K562 (cell line): ENCODE data around the gene SLAMF8. TPM values are rescaled to one million over a fixed set of nuclear protein-coding genes. Genes with fewer than 3 reads are reported as not detected.
A peak's percentile ranks its signal among the peaks of the same experiment; 100 is the strongest.

Experiments used
- ATAC-seq: fragments of 200-7000 bp; cut with Tn5 transposase; 3 replicates; pipeline ENCODE4 v1.9.1; 2020; ENCODE audit warnings: moderate library complexity
- BruUV-seq: library from RNA; stranded (reverse); fragments of 400-500 nt; replicated peaks from 2 replicates; lab custom pipeline; 2021; lab: Mats Ljungman, UMichigan
- CTCF ChIA-PET: fragments of 300-600 bp; formaldehyde crosslinking; extraction: SDS; loops from one replicate; lab custom pipeline; 2021; ENCODE audit warnings: low intra/inter-chr PET ratio; lab: Yijun Ruan, JAX
- POLR2A ChIA-PET: fragments of 300-600, 350-650 bp; sonication (Branson Sonifier 250); formaldehyde crosslinking; extraction: SDS; loops from one replicate; lab custom pipeline; 2021; ENCODE audit warnings: antibody characterized with exemption, inconsistent platforms; lab: Yijun Ruan, JAX
- DNase-seq, 4 experiments: peaks; one replicate each; pipeline versions ENCODE4 v3.0.0 to v3.0.0-alpha.2; 2011 to 2018; ENCODE audit warnings: low spot score in 3 of 4, mixed read lengths in 3 of 4; ENCODE audit errors: extremely low read depth in 1 of 4
- FAIRE-seq: peaks from 2 replicates; lab custom pipeline; 2011; peaks lifted over from hg19 to GRCh38; lab: Jason Lieb, UNC
- H2AFZ ChIP-seq: 2 replicates; pipeline ENCODE4 v1.6.0; 2011; ENCODE audit warnings: low read depth, low read length, control low read depth, inconsistent platforms
- H3K27ac ChIP-seq: fragments of 200-600 bp; 3 replicates; pipeline ENCODE4 v1.8.0; 2011; ENCODE audit warnings: low read depth, mild to moderate bottlenecking, control low read depth, inconsistent platforms, low read length, moderate library complexity, mixed read lengths; ENCODE audit errors: extremely low read depth
- H3K27me3 ChIP-seq, 2 experiments: fragments of 300-600 bp in 1 of 2; 2 replicates in 1 of 2; 3 replicates in 1 of 2; pipeline versions ENCODE4 v1.6.0 to v1.8.0; 2011; ENCODE audit warnings: inconsistent platforms in 2 of 2, low read length in 2 of 2, mild to moderate bottlenecking in 1 of 2, mixed read lengths in 1 of 2, moderate library complexity in 1 of 2; ENCODE audit not compliant: control insufficient read depth in 2 of 2, insufficient read depth in 2 of 2
- H3K36me3 ChIP-seq: fragments of 300-600 bp; 3 replicates; pipeline ENCODE4 v1.8.0; 2011; ENCODE audit warnings: mild to moderate bottlenecking, low read length, inconsistent platforms; ENCODE audit not compliant: control insufficient read depth, insufficient read depth
- H3K4me1 ChIP-seq, 2 experiments: fragments of 200-600 bp in 1 of 2; replicated peaks in 1 of 2; 2 replicates in 1 of 2; 3 replicates in 1 of 2; pipeline versions ENCODE4 v1.5.1 to v1.8.0; 2011; ENCODE audit warnings: inconsistent platforms in 2 of 2, low read length in 2 of 2, mild to moderate bottlenecking in 1 of 2, mixed read lengths in 1 of 2, moderate library complexity in 1 of 2; ENCODE audit not compliant: control insufficient read depth in 2 of 2, insufficient read depth in 2 of 2
- H3K4me2 ChIP-seq: 2 replicates; pipeline ENCODE4 v1.6.1; 2011; ENCODE audit warnings: low read length, control low read depth, inconsistent platforms, mixed read lengths; ENCODE audit not compliant: insufficient read depth
- H3K4me3 ChIP-seq: fragments of 200-600 bp; sonication (generic), shearing (Covaris generic); 2 replicates; pipeline ENCODE4 v1.5.1; 2016; ENCODE audit warnings: control low read depth, inconsistent platforms
- H3K79me2 ChIP-seq: fragments of 200-600 bp; 3 replicates; pipeline ENCODE4 v1.8.0; 2011; ENCODE audit warnings: low read length, inconsistent platforms; ENCODE audit not compliant: control insufficient read depth, insufficient read depth
- H3K9ac ChIP-seq, 2 experiments: 2 replicates each; pipeline versions ENCODE4 v1.6.0 to v1.6.1; 2011; ENCODE audit warnings: low read depth in 2 of 2, low read length in 2 of 2, control low read depth in 1 of 2, inconsistent platforms in 1 of 2, mild to moderate bottlenecking in 1 of 2, mixed read lengths in 1 of 2; ENCODE audit not compliant: insufficient read depth in 1 of 2
- H3K9me1 ChIP-seq: one replicate; pipeline ENCODE4 v1.6.0; 2011; ENCODE audit warnings: inconsistent platforms, mild to moderate bottlenecking, low read length, moderate library complexity; ENCODE audit not compliant: control insufficient read depth, insufficient read depth
- H3K9me3 ChIP-seq: replicated peaks from 2 replicates; pipeline ENCODE4 v1.5.1; 2011; ENCODE audit warnings: low read depth, low read length, inconsistent platforms; ENCODE audit not compliant: control insufficient read depth, insufficient read depth
- H4K20me1 ChIP-seq: replicated peaks from 2 replicates; pipeline ENCODE4 v1.6.1; 2011; ENCODE audit warnings: low read length, inconsistent platforms, mixed read lengths; ENCODE audit not compliant: control insufficient read depth, insufficient read depth
- CTCF ChIP-seq, 3 experiments: IDR thresholded peaks in 2 of 3; conservative IDR thresholded peaks in 1 of 3; 2 replicates each; pipeline ENCODE4 v1.5.1; 2011 to 2012; ENCODE audit warnings: low read length in 3 of 3, mild to moderate bottlenecking in 3 of 3, control low read depth in 2 of 3, improper control_type of control experiment in 1 of 3, inconsistent platforms in 1 of 3, low read depth in 1 of 3, mixed read lengths in 1 of 3, moderate library complexity in 1 of 3; ENCODE audit not compliant: insufficient read depth in 2 of 3
- FOXO4 ChIP-seq: fragments of 450-650 bp; formaldehyde crosslinking; IDR thresholded peaks from 2 replicates; pipeline ENCODE4 v1.4.0; 2020; ENCODE audit warnings: mild to moderate bottlenecking, moderate library complexity
- KLF10 ChIP-seq: fragments of 250-450 bp; sonication (Bioruptor Pico); IDR thresholded peaks from 2 replicates; pipeline ENCODE4 v1.6.1; 2021; ENCODE audit warnings: matching md5 sums
- POLR2A ChIP-seq: fragments of 450-650 bp; conservative IDR thresholded peaks from 2 replicates; pipeline ENCODE4 v1.6.1; 2016
- POU5F1 ChIP-seq: fragments of 150-350 bp; IDR thresholded peaks from 2 replicates; pipeline ENCODE4 v1.6.1; 2014; ENCODE audit warnings: borderline replicate concordance, low read length, low read depth, mild to moderate bottlenecking; ENCODE audit not compliant: partially characterized antibody
- SPI1 ChIP-seq: IDR thresholded peaks from 2 replicates; pipeline ENCODE4 v1.6.1; 2011; ENCODE audit warnings: low read depth, low read length, control low read depth, borderline replicate concordance
- SRSF7 ChIP-seq: fragments of 200-400 bp; formaldehyde crosslinking; optimal IDR thresholded peaks from 2 replicates; pipeline ENCODE3; 2017; ENCODE audit warnings: mild to moderate bottlenecking, low read depth, low read length
- ZNF324 ChIP-seq: fragments of 250-450 bp; sonication (Bioruptor Pico); IDR thresholded peaks from 2 replicates; pipeline ENCODE4 v1.4.0; 2020; ENCODE audit warnings: mild to moderate bottlenecking
- ZNF79 ChIP-seq: fragments of 250-450 bp; sonication (Bioruptor Pico); IDR thresholded peaks from 2 replicates; pipeline ENCODE4 v1.4.0; 2020; ENCODE audit warnings: low read depth, mild to moderate bottlenecking, moderate library complexity
- WGBS: fragments of 100-300 bp; shearing (Covaris generic); methylation state at CpG from one replicate; pipeline ENCODE4 v1.1.6; 2016; ENCODE audit warnings: low coverage, mixed read lengths; ENCODE audit not compliant: insufficient coverage; ENCODE audit errors: missing lambda C conversion rate; 5-methylcytosine and 5-hydroxymethylcytosine counted together
- in situ Hi-C: fragments of 300-500 bp; cut with MboI; formaldehyde crosslinking; loops from 4 replicates; pipeline ENCODE4 v1.15.0; 2018; ENCODE audit warnings: inconsistent platforms, mixed read lengths
- intact Hi-C: fragments of 100-400 bp; cut with micrococcal nuclease; formaldehyde crosslinking; loops from 2 replicates; pipeline ENCODE4 v1.14.2; 2022
- polyA plus RNA-seq, 8 experiments: library from polyadenylated mRNA; depleted of rRNA in 4 of 8; stranded (reverse) in 5 of 8; unstranded in 3 of 8; fragments of >200 nt; fragmentation: Nextera tagmentation in 2 of 8; fragmentation: Illumina TruSeq in 1 of 8; extraction: Ambion mirVana in 2 of 8; extraction: Trizol in 1 of 8; gene quantifications; 2 replicates each; pipeline versions ENCODE4 v1.2.1 to v1.2.3, GENCODE V29; 2011 to 2014; ENCODE audit warnings: inconsistent platforms in 1 of 8, missing spikeins in 1 of 8
- total RNA-seq, 7 experiments: library from RNA; depleted of rRNA in 6 of 7; stranded (reverse); fragments of >200 nt in 6 of 7; fragmentation: Illumina TruSeq in 2 of 7; extraction: Trizol in 2 of 7; gene quantifications; 2 replicates each; pipeline versions ENCODE4 v1.2.1 to v1.2.3, GENCODE V29; 2011 to 2021; ENCODE audit warnings: low replicate concordance in 1 of 7

Gene SLAMF8
- total and polyA plus RNA-seq, 9 of the 15 experiments (the other 6 are each of a cell fraction or from before 2014, with no cell fraction given): not detected

GRCh38 chr1:159828581-159829272, 2.1 kb downstream of the SLAMF8 start:
- POLR2A ChIA-PET: interaction anchor here (0.8 to 1.7 kb wide), 2 partner anchors 11 to 13 kb away, joined by 5 read pairs; no protein-coding TSS in a partner anchor
- H3K79me2 ChIP-seq: no peaks in the 10 kb centered on the region
- H3K9me1 ChIP-seq: no peaks in the 10 kb centered on the region
- no peak for ATAC-seq
- TF ChIP-seq KLF10 (no peak), ZNF324 (CRISPR knock-in tag) (no peak), ZNF79 (CRISPR knock-in tag) (no peak), SRSF7 (no peak), POU5F1 (no peak), POLR2A (no peak)
- TF ChIP-seq, all 486 proteins: peak for 0
- no TSS peak for BruUV-seq
- H2AFZ ChIP-seq: no peak overlapping the region
- H3K9me3 ChIP-seq: no peaks in the 10 kb centered on the region
- DNase-seq (no peak), FAIRE-seq (no peak)
- peaks cover 28 to 88% of the 10 kb centered on the region in 2 experiments; a peak in 4 of 5 replicates for H3K27me3 ChIP-seq
- intact Hi-C loops: no loop called here
- H3K4me2 ChIP-seq: no peak overlapping the region
- no peaks in the 10 kb centered on the region for H3K36me3 ChIP-seq
- H3K4me3 ChIP-seq: no peak overlapping the region
- H3K9ac ChIP-seq: no peak overlapping the region
- H3K4me1 ChIP-seq: peaks cover 0 to 5% of the 10 kb centered on the region in 2 experiments; a peak in 2 of 5 replicates
- in situ Hi-C loops: no loop called here
- no peak overlapping the region for H3K27ac ChIP-seq
- CTCF ChIA-PET: no interaction called here
- no peaks in the 10 kb centered on the region for H4K20me1 ChIP-seq
- 13% methylated on average over 11 of the region's 11 CpGs for WGBS

GRCh38 chr1:159829273-159829634, 2.6 kb downstream of the SLAMF8 start:
- POLR2A ChIA-PET: interaction anchor here (0.7 to 1.7 kb wide), 4 partner anchors 10 to 89 kb away, joined by 3 to 5 read pairs (median 4); no protein-coding TSS in a partner anchor
- Histone ChIP-seq H3K4me2 (no peak overlapping the region), H3K9me1 (no peaks in the 10 kb centered on the region), H2AFZ (no peak overlapping the region), H3K79me2 (no peaks in the 10 kb centered on the region), H3K9me3 (no peaks in the 10 kb centered on the region), H3K4me1 (peaks cover 0 to 5% of the 10 kb centered on the region in 2 experiments; a peak in 2 of 5 replicates), H3K36me3 (no peaks in the 10 kb centered on the region), H3K9ac (no peak overlapping the region), H3K4me3 (no peak overlapping the region), H3K27ac (no peak overlapping the region), H3K27me3 (peaks cover 23 to 82% of the 10 kb centered on the region in 2 experiments; a peak in 4 of 5 replicates), H4K20me1 (no peaks in the 10 kb centered on the region)
- BruUV-seq: no TSS peak
- 3% methylated on average over 3 of the region's 3 CpGs for WGBS
- CTCF ChIA-PET: no interaction called here
- DNase-seq (peak; percentile 30 to 52 (median 45)), FAIRE-seq (peak; percentile 6), ATAC-seq (peak; percentile 93)
- intact Hi-C loops (no loop called here), in situ Hi-C loops (no loop called here)
- peak; percentile 18; the same call in 1 of the 2 replicates for TF ChIP-seq SPI1
- no peak for TF ChIP-seq FOXO4 (CRISPR knock-in tag)
- peak; percentile 61 to 65 (median 62) for TF ChIP-seq CTCF (IDR thresholded peaks at IDR 0.05 in 2 of 3, conservative IDR thresholded peaks at IDR 0.05 in 1 of 3; ENCODE audit: insufficient read depth in 2 of 3, low read depth in 1 of 3, low read length in 3 of 3)
